Panc1 (cell line): ENCODE results near the gene GRM4. TPM values are rescaled to one million over a fixed set of nuclear protein-coding genes. Genes with fewer than 3 reads are reported as not detected.

Experiments used
- ATAC-seq: fragments of 200-7000 bp; cut with Tn5 transposase; 2 replicates; pipeline ENCODE4 v1.9.1; 2020; ENCODE audit warnings: mild to moderate bottlenecking, moderate library complexity
- BruUV-seq: library from RNA; stranded (reverse); fragments of 400-500 nt; replicated peaks from 2 replicates; lab custom pipeline; 2021; lab: Mats Ljungman, UMichigan
- CTCF ChIA-PET: fragments of 300-600 bp; sonication (Branson Sonifier 250); formaldehyde crosslinking; loops from one replicate; lab custom pipeline; 2022; ENCODE audit warnings: antibody characterized with exemption; lab: Charles Lee
- POLR2A ChIA-PET: fragments of 300-600 bp; sonication (Branson Sonifier 250); formaldehyde crosslinking; loops from one replicate; lab custom pipeline; 2022; ENCODE audit warnings: antibody characterized with exemption; lab: Charles Lee
- DNase-seq: peaks from one replicate; pipeline ENCODE4 v3.0.0-alpha.2; 2010; ENCODE audit warnings: low read depth, low spot score
- H3K27ac ChIP-seq: 2 replicates; pipeline ENCODE4 v1.5.1; 2011; ENCODE audit warnings: mild to moderate bottlenecking, low read length, inconsistent platforms
- H3K27me3 ChIP-seq: fragments of 200-500 bp; sonication (Bioruptor generic); 2 replicates; pipeline ENCODE4 v1.6.0; 2014; ENCODE audit warnings: low read length, inconsistent platforms; ENCODE audit not compliant: control insufficient read depth, insufficient read depth
- H3K36me3 ChIP-seq: fragments of 200-500 bp; sonication (Bioruptor generic); 2 replicates; pipeline ENCODE4 v1.5.1; 2014; ENCODE audit warnings: inconsistent platforms, mild to moderate bottlenecking, low read length, moderate library complexity; ENCODE audit not compliant: control insufficient read depth, insufficient read depth
- H3K4me1 ChIP-seq: 2 replicates; pipeline ENCODE4 v1.5.1; 2011; ENCODE audit warnings: inconsistent platforms, mild to moderate bottlenecking, low read length, moderate library complexity; ENCODE audit not compliant: control insufficient read depth, insufficient read depth
- H3K4me3 ChIP-seq, 2 experiments: 2 replicates each; pipeline ENCODE4 v1.5.1; 2011 to 2012; ENCODE audit warnings: low read depth in 2 of 2, low read length in 2 of 2, mild to moderate bottlenecking in 2 of 2, inconsistent platforms in 1 of 2, moderate library complexity in 1 of 2
- H3K9me3 ChIP-seq: fragments of 200-500 bp; sonication (Bioruptor generic); 2 replicates; pipeline ENCODE4 v1.5.1; 2014; ENCODE audit warnings: low read depth, mild to moderate bottlenecking, inconsistent platforms, low read length, moderate library complexity; ENCODE audit not compliant: control insufficient read depth, insufficient read depth
- CTCF ChIP-seq: fragments of 450-650 bp; IDR thresholded peaks from 2 replicates; pipeline ENCODE4 v1.5.1; 2017; ENCODE audit warnings: mild to moderate bottlenecking
- POLR2AphosphoS5 ChIP-seq: IDR thresholded peaks from 2 replicates; pipeline ENCODE4 v1.6.1; 2012; ENCODE audit warnings: mild to moderate bottlenecking, low read depth, low read length, moderate library complexity
- SIN3A ChIP-seq: IDR thresholded peaks from 2 replicates; pipeline ENCODE4 v1.6.1; 2012; ENCODE audit warnings: low read depth, mild to moderate bottlenecking, low read length, moderate library complexity, borderline replicate concordance; ENCODE audit not compliant: insufficient read depth
- TCF7L2 ChIP-seq: IDR thresholded peaks from 2 replicates; pipeline ENCODE4 v1.6.1; 2011; ENCODE audit warnings: mild to moderate bottlenecking, low read depth, low read length, inconsistent platforms
- in situ Hi-C: cut with HindIII; loops from 2 replicates; pipeline ENCODE4 v1.10.0; 2016; ENCODE audit warnings: low sequenced_read_pairs, low pct_unique_long_range_greater_than_20kb
- intact Hi-C: fragments of 100-400 bp; cut with micrococcal nuclease; formaldehyde crosslinking; loops from one replicate; pipeline ENCODE4 v1.10.0; 2022; ENCODE audit not compliant: unreplicated experiment
- total RNA-seq: library from RNA; stranded (reverse); gene quantifications from one replicate; pipeline ENCODE4 v1.2.1, GENCODE V29; 2021; ENCODE audit not compliant: unreplicated experiment
- TF ChIP-seq, protein P1 (sequence below), 2 experiments: IDR thresholded peaks; 2 replicates each; pipeline ENCODE4 v1.6.1; 2011 to 2012; ENCODE audit warnings: low read depth in 2 of 2, control low read depth in 1 of 2, low read length in 1 of 2, mild to moderate bottlenecking in 1 of 2, moderate library complexity in 1 of 2; ENCODE audit not compliant: insufficient read depth in 1 of 2

The GRM4 gene
- total RNA-seq, 1 experiment from 2014 or later = 1.3 TPM

DNA sequence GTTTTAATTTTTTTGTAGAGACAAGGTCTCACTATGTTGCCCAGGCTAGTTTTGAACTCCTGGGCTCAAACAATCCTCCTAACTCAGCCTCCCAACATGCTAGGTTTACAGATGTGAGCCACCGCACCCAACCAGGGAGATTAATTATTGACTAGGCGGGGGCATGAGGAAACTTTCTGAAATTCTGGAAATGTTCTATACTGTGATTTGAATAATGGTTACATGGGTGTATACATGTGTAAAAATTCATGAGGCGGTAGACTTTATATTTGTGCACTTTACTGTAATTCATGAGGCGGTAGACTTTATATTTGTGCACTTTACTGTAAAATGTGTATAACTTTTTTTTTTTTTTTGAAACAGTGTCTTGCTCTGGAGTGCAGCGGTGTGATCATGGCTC, 147.2 kb downstream of the GRM4 start:
- intact Hi-C loops = no loop called here
- ATAC-seq (no peak), DNase-seq (no peak)
- no peaks in the 10 kb centered on the region for H3K4me1 ChIP-seq
- no TSS peak for BruUV-seq
- H3K27ac ChIP-seq = no peak overlapping the region
- TF ChIP-seq POLR2AphosphoS5 (no peak), CTCF (no peak), TCF7L2 (no peak), SIN3A (no peak)
- TF ChIP-seq, protein P1, sequence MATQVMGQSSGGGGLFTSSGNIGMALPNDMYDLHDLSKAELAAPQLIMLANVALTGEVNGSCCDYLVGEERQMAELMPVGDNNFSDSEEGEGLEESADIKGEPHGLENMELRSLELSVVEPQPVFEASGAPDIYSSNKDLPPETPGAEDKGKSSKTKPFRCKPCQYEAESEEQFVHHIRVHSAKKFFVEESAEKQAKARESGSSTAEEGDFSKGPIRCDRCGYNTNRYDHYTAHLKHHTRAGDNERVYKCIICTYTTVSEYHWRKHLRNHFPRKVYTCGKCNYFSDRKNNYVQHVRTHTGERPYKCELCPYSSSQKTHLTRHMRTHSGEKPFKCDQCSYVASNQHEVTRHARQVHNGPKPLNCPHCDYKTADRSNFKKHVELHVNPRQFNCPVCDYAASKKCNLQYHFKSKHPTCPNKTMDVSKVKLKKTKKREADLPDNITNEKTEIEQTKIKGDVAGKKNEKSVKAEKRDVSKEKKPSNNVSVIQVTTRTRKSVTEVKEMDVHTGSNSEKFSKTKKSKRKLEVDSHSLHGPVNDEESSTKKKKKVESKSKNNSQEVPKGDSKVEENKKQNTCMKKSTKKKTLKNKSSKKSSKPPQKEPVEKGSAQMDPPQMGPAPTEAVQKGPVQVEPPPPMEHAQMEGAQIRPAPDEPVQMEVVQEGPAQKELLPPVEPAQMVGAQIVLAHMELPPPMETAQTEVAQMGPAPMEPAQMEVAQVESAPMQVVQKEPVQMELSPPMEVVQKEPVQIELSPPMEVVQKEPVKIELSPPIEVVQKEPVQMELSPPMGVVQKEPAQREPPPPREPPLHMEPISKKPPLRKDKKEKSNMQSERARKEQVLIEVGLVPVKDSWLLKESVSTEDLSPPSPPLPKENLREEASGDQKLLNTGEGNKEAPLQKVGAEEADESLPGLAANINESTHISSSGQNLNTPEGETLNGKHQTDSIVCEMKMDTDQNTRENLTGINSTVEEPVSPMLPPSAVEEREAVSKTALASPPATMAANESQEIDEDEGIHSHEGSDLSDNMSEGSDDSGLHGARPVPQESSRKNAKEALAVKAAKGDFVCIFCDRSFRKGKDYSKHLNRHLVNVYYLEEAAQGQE (IDR thresholded peaks at IDR 0.05; ENCODE audit: insufficient read depth in 1 of 2, low read depth in 2 of 2, low read length in 1 of 2) = no peak
- in situ Hi-C loops = no loop called here
- no peaks in the 10 kb centered on the region for H3K36me3 ChIP-seq
- H3K9me3 ChIP-seq = peaks cover 4% of the 10 kb centered on the region; the same call in 1 of the 2 replicates
- H3K27me3 ChIP-seq = no peaks in the 10 kb centered on the region
- CTCF ChIA-PET = no interaction called here
- POLR2A ChIA-PET = no interaction called here
- H3K4me3 ChIP-seq = no peak overlapping the region

GRCh38 chr6:33997265-33997664, 148.6 kb downstream of the GRM4 start:
- Histone ChIP-seq H3K27ac (no peak overlapping the region), H3K27me3 (no peaks in the 10 kb centered on the region), H3K9me3 (peaks cover 4% of the 10 kb centered on the region; the same call in 1 of the 2 replicates), H3K4me3 (no peak overlapping the region), H3K36me3 (no peaks in the 10 kb centered on the region), H3K4me1 (no peaks in the 10 kb centered on the region)
- no peak for ATAC-seq
- intact Hi-C loops = no loop called here
- TF ChIP-seq TCF7L2 (no peak), SIN3A (no peak), POLR2AphosphoS5 (no peak), CTCF (no peak)
- TF ChIP-seq, protein P1 (IDR thresholded peaks at IDR 0.05; ENCODE audit: insufficient read depth in 1 of 2, low read depth in 2 of 2, low read length in 1 of 2) = no peak
- CTCF ChIA-PET = no interaction called here
- DNase-seq = no peak
- in situ Hi-C loops = no loop called here
- BruUV-seq = no TSS peak
- POLR2A ChIA-PET = interaction anchor here (0.5 kb wide), 1 partner anchor 15 kb away, joined by 10 read pairs; no protein-coding TSS in a partner anchor
